ENCODE measurements around the gene LRIG1. TPM values are rescaled to one million over a fixed set of nuclear protein-coding genes. Genes with fewer than 3 reads are reported as not detected.

The LRIG1 gene
- total and polyA plus RNA-seq, 2 donors (not counting 1 experiment from before 2014, with no cell fraction given), result 27.9 to 104 TPM

- Histone ChIP-seq H4K20me1 (ENCODE audit: control insufficient read depth, extremely low read depth, insufficient read depth, low read length) (no peaks in the 10 kb centered on the region), H3K27me3 (ENCODE audit: control insufficient read depth, insufficient read depth, low read length) (no peaks in the 10 kb centered on the region), H3K4me3 (replicated peaks in 1 of 4; ENCODE audit: control extremely low read depth in 1 of 4, insufficient read depth in 1 of 4, low read depth in 3 of 4, low read length in 4 of 4) (no peak overlapping the region), H2AFZ (ENCODE audit: low read length) (no peak overlapping the region), H3K4me1 (ENCODE audit: control insufficient read depth, extremely low read depth, insufficient read depth, low read length) (peaks cover 4% of the 10 kb centered on the region), H3K36me3 (ENCODE audit: control insufficient read depth, insufficient read depth, low read length) (peaks cover 5% of the 10 kb centered on the region), H3K9ac (ENCODE audit: insufficient read depth, low read length) (no peak overlapping the region), H3K4me2 (ENCODE audit: extremely low read depth, insufficient read depth, low read length) (no peak overlapping the region), H3K79me2 (ENCODE audit: control insufficient read depth, insufficient read depth, low read length) (peaks cover 3% of the 10 kb centered on the region), H3K9me3 (ENCODE audit: control insufficient read depth, insufficient read depth, low read depth, low read length) (no peaks in the 10 kb centered on the region), H3K27ac (ENCODE audit: insufficient read depth, low read length) (no peak overlapping the region)
- no peak for TF ChIP-seq CTCF (conservative IDR thresholded peaks at IDR 0.05 in 1 of 2, IDR thresholded peaks at IDR 0.05 in 1 of 2; ENCODE audit: low read depth in 1 of 2, low read length in 2 of 2)
- no peak for TF ChIP-seq EZH2 (IDR thresholded peaks at IDR 0.05; ENCODE audit: low read length, missing control alignments)
- DNase-seq (ENCODE audit: low read depth in 2 of 2), result peak; percentile 13 to 75
Observed at GRCh38 chr3:66463054-66463631, 37.7 kb downstream of the LRIG1 start.

DNA sequence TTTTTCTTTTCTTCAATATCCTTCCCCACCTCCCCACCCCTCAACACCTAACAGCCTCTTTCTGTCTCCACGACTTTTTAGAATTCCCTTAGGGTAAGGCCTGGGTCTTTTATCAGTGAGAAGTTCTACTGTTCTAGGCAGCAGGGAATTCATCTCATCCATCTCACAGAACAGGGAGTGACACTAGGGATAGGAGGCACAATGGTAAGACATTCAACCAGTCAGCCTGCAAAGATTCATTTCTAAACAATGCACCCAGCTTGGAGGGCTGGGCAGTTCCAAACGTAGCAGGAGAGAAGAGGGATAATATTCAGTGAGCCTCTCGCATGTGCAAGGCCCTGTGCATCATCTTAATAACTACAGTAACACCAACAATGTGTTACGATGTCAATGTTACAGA is 43.6 kb downstream of the LRIG1 start:
- H3K9me3 ChIP-seq (ENCODE audit: control insufficient read depth, insufficient read depth, low read depth, low read length), result no peaks in the 10 kb centered on the region
- no peaks in the 10 kb centered on the region for H3K4me1 ChIP-seq (ENCODE audit: control insufficient read depth, extremely low read depth, insufficient read depth, low read length)
- H3K27me3 ChIP-seq (ENCODE audit: control insufficient read depth, insufficient read depth, low read length), result no peaks in the 10 kb centered on the region
- H3K27ac ChIP-seq (ENCODE audit: insufficient read depth, low read length), result no peak overlapping the region
- peaks cover 5% of the 10 kb centered on the region for H3K36me3 ChIP-seq (ENCODE audit: control insufficient read depth, insufficient read depth, low read length)
- no peak overlapping the region for H2AFZ ChIP-seq (ENCODE audit: low read length)
- no peak overlapping the region for H3K4me2 ChIP-seq (ENCODE audit: extremely low read depth, insufficient read depth, low read length)
- no peaks in the 10 kb centered on the region for H3K79me2 ChIP-seq (ENCODE audit: control insufficient read depth, insufficient read depth, low read length)
- no peak overlapping the region for H3K4me3 ChIP-seq (replicated peaks in 1 of 4; ENCODE audit: control extremely low read depth in 1 of 4, insufficient read depth in 1 of 4, low read depth in 3 of 4, low read length in 4 of 4)
- no peaks in the 10 kb centered on the region for H4K20me1 ChIP-seq (ENCODE audit: control insufficient read depth, extremely low read depth, insufficient read depth, low read length)
- no peak for DNase-seq (ENCODE audit: low read depth in 2 of 2)
- no peak overlapping the region for H3K9ac ChIP-seq (ENCODE audit: insufficient read depth, low read length)
- TF ChIP-seq EZH2 (IDR thresholded peaks at IDR 0.05; ENCODE audit: low read length, missing control alignments) (no peak), CTCF (conservative IDR thresholded peaks at IDR 0.05 in 1 of 2, IDR thresholded peaks at IDR 0.05 in 1 of 2; ENCODE audit: low read depth in 1 of 2, low read length in 2 of 2) (no peak)

- peak in 1 of 2 donors; percentile 55 for DNase-seq (ENCODE audit: low read depth in 2 of 2)
- H3K4me2 ChIP-seq (ENCODE audit: extremely low read depth, insufficient read depth, low read length), result no peak overlapping the region
- H2AFZ ChIP-seq (ENCODE audit: low read length), result no peak overlapping the region
- H3K27ac ChIP-seq (ENCODE audit: insufficient read depth, low read length), result no peak overlapping the region
- no peak overlapping the region for H3K9ac ChIP-seq (ENCODE audit: insufficient read depth, low read length)
- no peaks in the 10 kb centered on the region for H3K4me1 ChIP-seq (ENCODE audit: control insufficient read depth, extremely low read depth, insufficient read depth, low read length)
- no peaks in the 10 kb centered on the region for H4K20me1 ChIP-seq (ENCODE audit: control insufficient read depth, extremely low read depth, insufficient read depth, low read length)
- H3K4me3 ChIP-seq (replicated peaks in 1 of 4; ENCODE audit: control extremely low read depth in 1 of 4, insufficient read depth in 1 of 4, low read depth in 3 of 4, low read length in 4 of 4), result no peak overlapping the region
- H3K36me3 ChIP-seq (ENCODE audit: control insufficient read depth, insufficient read depth, low read length), result peaks cover 5% of the 10 kb centered on the region
- H3K27me3 ChIP-seq (ENCODE audit: control insufficient read depth, insufficient read depth, low read length), result no peaks in the 10 kb centered on the region
- H3K79me2 ChIP-seq (ENCODE audit: control insufficient read depth, insufficient read depth, low read length), result no peaks in the 10 kb centered on the region
- no peaks in the 10 kb centered on the region for H3K9me3 ChIP-seq (ENCODE audit: control insufficient read depth, insufficient read depth, low read depth, low read length)
- TF ChIP-seq CTCF (conservative IDR thresholded peaks at IDR 0.05 in 1 of 2, IDR thresholded peaks at IDR 0.05 in 1 of 2; ENCODE audit: low read depth in 1 of 2, low read length in 2 of 2) (no peak), EZH2 (IDR thresholded peaks at IDR 0.05; ENCODE audit: low read length, missing control alignments) (no peak)
Observed at GRCh38 chr3:66456711-66457173, 44.1 kb downstream of the LRIG1 start.
